Activated CD8-positive, alpha-beta T cell treated with anti-CD3 and anti-CD28 coated beads, Interleukin-2, amount 10 ng/mL, durations not matched to agents 7 days and 5 days (primary cell): ENCODE measurements around the gene TPRN. TPM values are rescaled to one million over a fixed set of nuclear protein-coding genes. Genes with fewer than 3 reads are reported as not detected.
"Not testable (repeated sequence)": the region's sequence is repeated elsewhere in the genome, so short reads cannot be mapped to it uniquely, and the experiment has no call there.

Source experiments
- ATAC-seq: fragments of 150-1000 bp; cut with Tn5 transposase; one replicate; pipeline ENCODE4 v1.10.0; 2021; ENCODE audit warnings: moderate library complexity
- CTCF ChIA-PET: fragments of 350-600 bp; sonication (Branson Sonifier 250); formaldehyde crosslinking; loops from one replicate; lab custom pipeline; 2021; ENCODE audit warnings: antibody characterized with exemption; lab: Charles Lee
- POLR2A ChIA-PET: fragments of 350-600 bp; sonication (Branson Sonifier 250); formaldehyde crosslinking; loops from one replicate; lab custom pipeline; 2021; ENCODE audit warnings: antibody characterized with exemption; lab: Charles Lee
- DNase-seq: peaks from one replicate; pipeline ENCODE4 v3.0.0-alpha.2; 2020
- H3K27ac Mint-ChIP-seq: one replicate; pipeline ENCODE4 v1.8.0; 2021; ENCODE audit warnings: mild to moderate bottlenecking, mixed read lengths
- H3K27me3 Mint-ChIP-seq: one replicate; pipeline ENCODE4 v1.8.0; 2021; ENCODE audit warnings: low read depth, mixed read lengths
- H3K36me3 Mint-ChIP-seq: one replicate; pipeline ENCODE4 v1.8.0; 2021; ENCODE audit warnings: low read depth, mixed read lengths
- H3K4me1 Mint-ChIP-seq: one replicate; pipeline ENCODE4 v1.8.0; 2021; ENCODE audit warnings: low read depth, mixed read lengths
- H3K4me3 Mint-ChIP-seq: one replicate; pipeline ENCODE4 v1.8.0; 2021; ENCODE audit warnings: mild to moderate bottlenecking, mixed read lengths
- H3K9me3 Mint-ChIP-seq: one replicate; pipeline ENCODE4 v1.8.0; 2022; ENCODE audit warnings: mixed read lengths; ENCODE audit not compliant: insufficient read depth
- total RNA-seq, 2 experiments: library from RNA; stranded (reverse); gene quantifications; one replicate each; pipeline ENCODE4 v1.2.3, GENCODE V29; 2021

The TPRN gene, protein sequence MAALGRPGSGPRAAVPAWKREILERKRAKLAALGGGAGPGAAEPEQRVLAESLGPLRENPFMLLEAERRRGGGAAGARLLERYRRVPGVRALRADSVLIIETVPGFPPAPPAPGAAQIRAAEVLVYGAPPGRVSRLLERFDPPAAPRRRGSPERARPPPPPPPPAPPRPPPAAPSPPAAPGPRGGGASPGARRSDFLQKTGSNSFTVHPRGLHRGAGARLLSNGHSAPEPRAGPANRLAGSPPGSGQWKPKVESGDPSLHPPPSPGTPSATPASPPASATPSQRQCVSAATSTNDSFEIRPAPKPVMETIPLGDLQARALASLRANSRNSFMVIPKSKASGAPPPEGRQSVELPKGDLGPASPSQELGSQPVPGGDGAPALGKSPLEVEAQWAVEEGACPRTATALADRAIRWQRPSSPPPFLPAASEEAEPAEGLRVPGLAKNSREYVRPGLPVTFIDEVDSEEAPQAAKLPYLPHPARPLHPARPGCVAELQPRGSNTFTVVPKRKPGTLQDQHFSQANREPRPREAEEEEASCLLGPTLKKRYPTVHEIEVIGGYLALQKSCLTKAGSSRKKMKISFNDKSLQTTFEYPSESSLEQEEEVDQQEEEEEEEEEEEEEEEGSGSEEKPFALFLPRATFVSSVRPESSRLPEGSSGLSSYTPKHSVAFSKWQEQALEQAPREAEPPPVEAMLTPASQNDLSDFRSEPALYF
- 10 to 100 TPM; 10.9 to 12.0 TPM for total RNA-seq

DNA sequence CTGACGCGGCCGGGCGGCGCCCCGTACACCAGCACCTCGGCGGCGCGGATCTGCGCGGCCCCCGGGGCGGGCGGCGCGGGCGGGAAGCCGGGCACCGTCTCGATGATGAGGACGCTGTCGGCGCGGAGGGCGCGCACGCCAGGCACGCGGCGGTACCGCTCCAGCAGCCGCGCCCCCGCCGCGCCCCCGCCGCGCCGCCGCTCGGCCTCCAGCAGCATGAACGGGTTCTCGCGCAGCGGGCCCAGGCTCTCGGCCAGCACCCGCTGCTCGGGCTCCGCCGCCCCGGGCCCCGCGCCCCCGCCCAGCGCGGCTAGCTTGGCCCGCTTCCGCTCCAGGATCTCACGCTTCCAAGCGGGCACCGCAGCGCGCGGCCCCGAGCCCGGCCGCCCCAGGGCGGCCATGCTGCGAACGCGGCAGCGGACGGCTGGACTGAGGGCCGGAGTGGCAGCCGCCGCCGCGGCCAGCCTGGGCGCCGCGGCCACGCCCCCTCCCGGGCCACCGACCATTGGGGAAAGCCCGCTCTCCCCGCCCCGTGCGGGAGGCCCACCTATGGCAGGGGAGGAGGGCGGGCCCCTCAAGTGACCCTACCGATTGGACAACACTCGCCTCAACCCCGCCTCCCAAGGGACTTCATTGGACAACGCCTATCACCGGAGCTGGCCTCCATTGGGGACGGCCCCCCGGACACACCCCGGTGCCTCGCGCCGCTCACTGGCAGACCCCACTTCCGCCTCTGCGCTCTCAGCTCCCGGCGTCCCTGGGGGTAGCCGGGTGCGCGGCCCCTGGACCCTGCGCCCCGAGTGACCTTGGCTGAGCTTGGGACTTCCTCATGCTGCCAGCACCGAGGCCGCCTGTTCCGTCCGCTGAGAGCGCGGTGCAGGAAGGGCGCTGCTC, at the start of gene TPRN:
Gene TPRN (minus strand): TSS at position 431 of the 894 bp plus-strand sequence. CDS start 30 bp downstream, at position 401.
- ATAC-seq (peak; percentile 97), DNase-seq (peak; percentile 99)
- H3K4me1 Mint-ChIP-seq: peaks cover 39% of the 10 kb centered on the region
- no peaks in the 10 kb centered on the region for H3K9me3 Mint-ChIP-seq
- peaks cover 6% of the 10 kb centered on the region for H3K36me3 Mint-ChIP-seq
- H3K27ac Mint-ChIP-seq: peak within 1 kb of the TSS; percentile 86
- peak within 1 kb of the TSS; percentile 86 for H3K4me3 Mint-ChIP-seq
- no peaks in the 10 kb centered on the region for H3K27me3 Mint-ChIP-seq
- ChIA-PET CTCF (interaction anchor here (0.6 to 1.9 kb wide), 8 partner anchors 8 to 133 kb away, joined by 3 to 13 read pairs (median 4); partner anchors contain the start of genes ANAPC2 and SSNA1), POLR2A (interaction anchor here (0.7 to 1.9 kb wide), 9 partner anchors 13 to 393 kb away, joined by 3 to 20 read pairs (median 4); partner anchors contain the start of genes ANAPC2, NELFB, SSNA1 and TUBB4B)

DNA sequence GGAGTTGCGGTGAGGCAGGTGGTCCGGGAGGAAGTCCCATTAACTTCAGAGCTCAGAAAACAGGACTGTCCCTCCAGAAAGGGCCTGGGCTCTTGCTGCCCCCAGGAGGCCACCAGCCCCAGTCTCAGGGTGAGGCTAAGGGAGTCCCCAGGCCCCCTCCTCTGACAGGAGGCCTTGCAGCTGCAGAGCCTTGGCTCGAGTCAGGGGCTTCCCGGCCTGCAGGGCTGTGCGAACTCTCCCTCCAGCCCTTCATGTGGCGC, 47.3 kb upstream of the TPRN start:
- no peak overlapping the region for H3K27ac Mint-ChIP-seq
- no peaks in the 10 kb centered on the region for H3K9me3 Mint-ChIP-seq
- peaks cover 12% of the 10 kb centered on the region for H3K36me3 Mint-ChIP-seq
- no peak for DNase-seq
- ChIA-PET CTCF (interaction anchor here (1.0 kb wide), 1 partner anchor 11 kb away, joined by 6 read pairs; no protein-coding TSS in a partner anchor), POLR2A (no interaction called here)
- H3K4me3 Mint-ChIP-seq: no peak overlapping the region
- no peaks in the 10 kb centered on the region for H3K27me3 Mint-ChIP-seq
- no peak for ATAC-seq
- H3K4me1 Mint-ChIP-seq: peaks cover 14% of the 10 kb centered on the region

DNA sequence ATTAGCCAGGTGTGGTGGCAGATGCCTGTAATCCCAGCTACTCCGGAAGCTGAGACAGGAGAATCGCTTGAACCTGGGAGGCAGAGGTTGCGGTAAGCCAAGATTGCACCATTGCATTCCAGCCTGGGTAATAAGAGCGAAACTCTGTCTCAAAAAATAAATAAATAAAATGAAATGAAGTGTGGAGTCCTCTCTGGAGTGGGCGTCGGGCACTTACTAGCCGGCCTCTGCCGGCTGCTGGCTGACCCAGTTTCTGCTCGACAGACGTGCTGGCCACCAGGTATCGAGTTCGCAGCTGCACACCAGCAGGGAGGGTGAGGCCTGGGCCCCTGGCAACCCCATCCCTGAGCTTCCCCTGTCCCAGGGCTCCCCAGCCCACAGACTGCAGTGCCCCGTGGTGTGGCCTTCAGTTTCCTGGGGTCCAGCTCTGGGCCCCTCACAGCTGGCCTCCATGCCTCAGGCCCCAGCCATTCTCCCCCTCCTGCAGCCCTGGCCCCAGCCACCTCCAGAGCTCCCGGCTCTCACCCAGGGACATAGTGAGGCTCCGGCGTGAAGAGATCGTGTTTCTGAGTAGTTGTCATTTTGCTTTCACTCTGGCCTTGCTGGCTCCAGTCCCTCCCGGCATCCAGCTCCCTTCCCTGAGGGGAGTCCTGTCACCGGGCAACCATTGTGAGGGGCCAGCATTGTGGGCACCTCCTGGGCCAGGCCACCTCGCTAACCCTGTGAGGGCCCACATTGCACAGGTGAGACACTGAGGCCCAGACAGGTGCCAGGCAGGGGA, 46.8 kb upstream of the TPRN start:
- H3K4me1 Mint-ChIP-seq: peaks cover 19% of the 10 kb centered on the region
- DNase-seq (no peak), ATAC-seq (no peak)
- ChIA-PET POLR2A (no interaction called here), CTCF (interaction anchor here (1.0 kb wide), 1 partner anchor 10 kb away, joined by 6 read pairs; no protein-coding TSS in a partner anchor)
- no peak overlapping the region for H3K4me3 Mint-ChIP-seq
- no peaks in the 10 kb centered on the region for H3K27me3 Mint-ChIP-seq
- H3K27ac Mint-ChIP-seq: no peak overlapping the region
- no peaks in the 10 kb centered on the region for H3K9me3 Mint-ChIP-seq
- H3K36me3 Mint-ChIP-seq: peaks cover 17% of the 10 kb centered on the region

DNA sequence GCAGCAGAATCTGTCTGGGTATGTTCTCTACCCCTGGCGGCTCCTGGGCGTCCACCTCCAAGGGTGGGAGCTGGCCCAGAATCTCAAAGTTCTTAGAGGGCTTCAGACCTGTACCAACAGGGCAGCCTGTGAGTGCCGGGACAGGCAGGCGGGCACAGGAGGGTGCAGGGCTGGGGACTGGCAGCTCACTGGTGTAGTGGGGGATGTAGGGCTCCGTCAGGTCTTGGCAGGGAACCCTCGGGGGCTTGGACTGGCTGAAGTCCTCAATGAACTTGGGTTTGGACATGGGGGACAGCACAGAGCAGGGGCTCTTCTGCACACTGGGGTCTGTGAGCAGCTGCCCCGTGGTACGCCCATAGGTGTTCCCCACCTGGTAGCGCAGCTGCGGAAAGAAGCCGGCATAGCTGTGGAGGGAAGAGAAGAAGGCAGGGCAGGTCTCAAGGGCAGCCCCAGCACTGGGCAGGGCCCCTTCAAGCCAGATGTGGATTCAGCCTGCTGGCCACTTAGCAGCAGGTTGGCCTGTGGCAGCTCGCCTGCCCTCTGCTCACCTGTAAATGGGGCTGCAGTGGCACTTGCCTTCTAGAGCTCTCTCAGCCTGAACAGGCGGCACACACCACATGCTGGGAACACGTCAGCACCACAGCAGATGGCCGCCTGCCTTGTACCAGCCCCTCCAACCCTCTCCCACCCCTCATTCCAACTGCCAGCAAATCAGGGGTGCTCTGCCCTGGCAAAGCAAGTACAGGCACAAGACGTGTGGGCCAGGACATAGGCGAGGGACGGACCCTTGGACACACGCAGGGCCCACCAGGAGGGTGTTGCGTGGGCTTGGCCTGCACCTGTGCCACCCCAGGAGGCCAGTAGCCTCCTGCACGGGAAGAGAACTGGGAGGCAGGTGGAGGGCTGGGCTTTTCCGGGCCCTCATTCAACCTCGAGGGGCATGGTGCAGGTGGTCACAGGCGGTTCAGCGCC, 45.2 kb upstream of the TPRN start:
- ChIA-PET CTCF (interaction anchor here (1.0 to 1.2 kb wide), 2 partner anchors 9 kb away, joined by 3 to 5 read pairs; partner anchors contain the start of gene NELFB), POLR2A (interaction anchor here (0.6 to 2.5 kb wide), 3 partner anchors 9 to 343 kb away, joined by 3 to 14 read pairs (median 5); partner anchors contain the start of gene NELFB)
- H3K9me3 Mint-ChIP-seq: no peaks in the 10 kb centered on the region
- H3K4me1 Mint-ChIP-seq: peaks cover 22% of the 10 kb centered on the region
- no peak for DNase-seq
- no peak overlapping the region for H3K27ac Mint-ChIP-seq
- no peak overlapping the region for H3K4me3 Mint-ChIP-seq
- H3K36me3 Mint-ChIP-seq: peaks cover 27% of the 10 kb centered on the region
- H3K27me3 Mint-ChIP-seq: no peaks in the 10 kb centered on the region
- ATAC-seq: no peak

DNA sequence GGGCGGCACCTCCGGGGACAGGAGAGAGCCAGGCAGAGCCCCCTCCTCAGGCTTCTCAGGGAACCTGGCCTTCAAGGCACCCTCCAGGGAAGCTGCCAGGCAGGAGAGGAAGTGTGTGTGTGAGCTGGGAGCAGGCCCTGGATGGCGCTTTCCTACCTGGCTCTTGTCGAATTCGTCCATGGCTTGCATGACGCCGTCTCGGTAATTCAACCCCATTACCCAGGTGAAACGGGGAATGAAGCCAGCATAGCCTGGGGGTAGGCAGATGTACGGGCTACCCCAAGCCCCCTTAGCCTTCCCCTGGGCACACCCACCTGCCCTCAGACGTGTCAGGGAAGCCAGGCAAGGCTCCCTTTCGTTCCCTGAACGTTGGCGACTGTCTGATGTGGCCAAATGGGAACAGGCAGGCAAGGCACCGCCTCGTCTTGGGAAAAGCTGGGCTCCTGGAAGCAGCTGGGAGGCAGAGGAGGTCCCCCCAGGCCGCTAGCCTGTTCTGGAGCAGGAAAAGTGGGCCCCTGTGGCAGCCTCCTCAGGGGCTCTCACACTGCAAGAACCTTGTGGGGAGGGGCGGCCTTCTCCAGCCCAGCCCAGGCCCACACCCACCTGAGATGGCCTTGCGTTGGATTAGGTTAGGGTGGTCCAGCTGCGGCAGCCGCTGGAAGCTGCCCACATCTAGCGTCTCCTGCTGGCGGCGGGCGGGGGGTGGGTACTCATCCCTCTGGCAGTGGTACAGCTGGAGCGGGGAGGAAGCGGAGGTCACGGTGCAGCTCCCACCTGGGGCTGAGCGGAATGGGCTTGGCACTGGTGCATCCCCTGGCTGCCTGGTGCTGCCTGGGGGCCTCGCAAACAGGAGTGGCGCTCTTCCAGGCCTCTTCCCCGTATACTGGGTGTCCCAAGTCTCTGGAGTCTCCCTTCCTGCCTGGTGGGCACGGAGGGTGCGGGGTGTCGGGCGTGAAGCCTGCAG, 44.2 kb upstream of the TPRN start:
- POLR2A ChIA-PET: interaction anchor here (0.6 to 2.5 kb wide), 5 partner anchors 8 to 382 kb away, joined by 3 to 14 read pairs (median 3); partner anchors contain the start of gene NELFB
- Mint-ChIP-seq H3K4me3 (no peak overlapping the region), H3K27me3 (no peaks in the 10 kb centered on the region), H3K9me3 (no peaks in the 10 kb centered on the region), H3K36me3 (peaks cover 27% of the 10 kb centered on the region), H3K4me1 (peaks cover 22% of the 10 kb centered on the region), H3K27ac (peak overlapping the region; percentile 43)
- CTCF ChIA-PET: interaction anchor here (1.0 to 1.2 kb wide), 2 partner anchors 8 to 10 kb away, joined by 3 to 5 read pairs; partner anchors contain the start of gene NELFB
- DNase-seq (no peak), ATAC-seq (no peak)

DNA sequence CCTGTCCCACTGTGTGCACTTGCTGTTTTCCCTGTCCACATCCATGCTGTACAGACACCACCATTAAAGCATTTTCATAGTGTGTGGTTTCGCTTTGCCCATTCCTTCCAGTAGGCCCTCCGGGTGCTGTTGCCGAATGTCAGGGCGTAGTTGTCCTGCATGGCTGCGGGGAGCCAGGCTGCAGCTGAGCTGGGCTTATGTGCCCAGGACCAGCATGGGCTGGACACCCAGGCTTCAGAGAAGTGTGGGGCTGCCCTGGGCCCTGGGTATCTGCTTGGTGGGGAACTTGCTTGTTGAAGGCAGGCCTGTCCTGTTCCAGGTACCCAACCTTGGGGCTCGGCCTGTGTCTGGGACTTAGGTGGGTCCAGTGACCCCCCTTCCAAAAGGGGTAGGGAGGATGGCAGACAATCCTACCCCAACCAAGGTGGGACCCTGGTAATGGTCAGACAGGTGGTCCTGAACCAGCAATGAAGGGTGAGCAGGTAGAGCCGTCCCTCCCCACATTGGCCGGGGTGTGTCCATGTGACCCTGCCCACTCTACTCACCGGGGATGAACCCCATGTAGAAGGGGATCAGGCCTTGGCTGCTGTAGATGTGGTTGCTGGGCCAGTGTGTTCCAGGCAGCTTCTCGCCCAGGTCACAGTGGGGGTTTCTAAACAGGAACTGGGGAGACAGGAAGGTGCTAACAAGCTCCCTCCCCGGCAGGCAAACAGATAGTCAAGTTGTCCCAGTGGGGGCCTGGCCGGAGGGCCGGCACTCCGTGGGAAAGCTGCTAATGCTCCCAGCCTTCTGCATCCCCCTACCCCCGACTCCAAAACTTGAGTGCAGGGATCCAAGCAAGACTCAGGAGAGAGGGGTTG, 43.3 kb upstream of the TPRN start:
- Mint-ChIP-seq H3K4me3 (peak overlapping the region; percentile 85), H3K27me3 (no peaks in the 10 kb centered on the region), H3K9me3 (no peaks in the 10 kb centered on the region), H3K27ac (peak overlapping the region; percentile 43), H3K4me1 (peaks cover 26% of the 10 kb centered on the region), H3K36me3 (peaks cover 31% of the 10 kb centered on the region)
- POLR2A ChIA-PET: interaction anchor here (1.0 to 3.8 kb wide), 5 partner anchors 11 to 174 kb away, joined by 3 to 87 read pairs (median 7); partner anchors contain the start of genes NELFB and SAPCD2
- DNase-seq (no peak), ATAC-seq (no peak)
- CTCF ChIA-PET: interaction anchor here (1.3 kb wide), 1 partner anchor 43 kb away, joined by 3 read pairs; no protein-coding TSS in a partner anchor

DNA sequence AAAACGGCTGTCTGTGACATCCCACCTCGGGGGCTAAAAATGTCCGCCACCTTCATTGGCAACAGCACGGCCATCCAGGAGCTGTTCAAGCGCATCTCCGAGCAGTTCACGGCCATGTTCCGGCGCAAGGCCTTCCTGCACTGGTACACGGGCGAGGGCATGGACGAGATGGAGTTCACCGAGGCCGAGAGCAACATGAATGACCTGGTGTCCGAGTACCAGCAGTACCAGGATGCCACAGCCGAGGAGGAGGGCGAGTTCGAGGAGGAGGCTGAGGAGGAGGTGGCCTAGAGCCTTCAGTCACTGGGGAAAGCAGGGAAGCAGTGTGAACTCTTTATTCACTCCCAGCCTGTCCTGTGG, 42.7 kb upstream of the TPRN start:
- POLR2A ChIA-PET: interaction anchor here (1.2 to 3.8 kb wide), 4 partner anchors 11 to 173 kb away, joined by 3 to 87 read pairs (median 8); partner anchors contain the start of genes MAN1B1, NELFB and SAPCD2
- ATAC-seq, H3K27me3 Mint-ChIP-seq, H3K27ac Mint-ChIP-seq, DNase-seq, H3K9me3 Mint-ChIP-seq: not testable (repeated sequence)
- Mint-ChIP-seq H3K36me3 (peaks cover 31% of the 10 kb centered on the region), H3K4me1 (peaks cover 32% of the 10 kb centered on the region), H3K4me3 (peak overlapping the region; percentile 85)
- CTCF ChIA-PET: interaction anchor here (1.2 to 5.0 kb wide), 3 partner anchors 12 to 208 kb away, joined by 3 to 32 read pairs (median 3); partner anchors contain the start of gene NELFB
